WTC11 (cell line): Measurements from ENCODE around the gene KRTAP10-6. TPM values are rescaled to one million over a fixed set of nuclear protein-coding genes. Genes with fewer than 3 reads are reported as not detected.

Experiments used
- ATAC-seq: fragments of 200-7000 bp; cut with Tn5 transposase; 2 replicates; pipeline ENCODE4 v1.10.0; 2021; ENCODE audit warnings: mild to moderate bottlenecking, moderate library complexity
- CTCF ChIA-PET: fragments of 300-600 bp; sonication (Branson Sonifier 250); formaldehyde crosslinking; loops from one replicate; lab custom pipeline; 2021; ENCODE audit warnings: antibody characterized with exemption; lab: Charles Lee
- POLR2A ChIA-PET: fragments of 350-600 bp; sonication (Branson Sonifier 250); formaldehyde crosslinking; loops from one replicate; lab custom pipeline; 2021; ENCODE audit warnings: antibody characterized with exemption; lab: Charles Lee
- DNase-seq: peaks from one replicate; pipeline ENCODE4 v3.0.0; 2021; ENCODE audit warnings: low spot score
- H3K27ac Mint-ChIP-seq: 2 replicates; pipeline ENCODE4 v1.8.0; 2021; ENCODE audit warnings: mixed read lengths
- H3K27me3 Mint-ChIP-seq: 2 replicates; pipeline ENCODE4 v1.8.0; 2021; ENCODE audit warnings: low read depth, mild to moderate bottlenecking, moderate library complexity, mixed read lengths
- H3K36me3 Mint-ChIP-seq: 2 replicates; pipeline ENCODE4 v1.8.0; 2021; ENCODE audit warnings: mixed read lengths
- H3K4me1 Mint-ChIP-seq: 2 replicates; pipeline ENCODE4 v1.8.0; 2022; ENCODE audit warnings: mixed read lengths
- H3K4me3 Mint-ChIP-seq: 2 replicates; pipeline ENCODE4 v1.8.0; 2021; ENCODE audit warnings: mild to moderate bottlenecking, moderate library complexity, mixed read lengths
- H3K9me3 Mint-ChIP-seq: 2 replicates; pipeline ENCODE4 v1.8.0; 2021; ENCODE audit warnings: mixed read lengths
- AR ChIP-seq: fragments of 250-450 bp; sonication (Bioruptor Pico); IDR thresholded peaks from 2 replicates; pipeline ENCODE4 v1.9.0; 2021; ENCODE audit warnings: mild to moderate bottlenecking
- CTCF ChIP-seq: fragments of 200-600 bp; IDR thresholded peaks from 2 replicates; pipeline ENCODE4 v1.8.0; 2022; ENCODE audit warnings: antibody characterized with exemption
- E2F4 ChIP-seq: sonication (generic); formaldehyde crosslinking; IDR thresholded peaks from 2 replicates; pipeline ENCODE4 v1.8.1; 2022; ENCODE audit warnings: low read depth, mild to moderate bottlenecking, moderate library complexity, missing genetic modification reagents, borderline replicate concordance
- ELF4 ChIP-seq: sonication (generic); formaldehyde crosslinking; IDR thresholded peaks from 2 replicates; pipeline ENCODE4 v1.8.1; 2022; ENCODE audit warnings: low read depth, mild to moderate bottlenecking, moderate library complexity, missing genetic modification reagents
- ETV6 ChIP-seq: sonication (generic); formaldehyde crosslinking; IDR thresholded peaks from 2 replicates; pipeline ENCODE4 v1.8.1; 2022; ENCODE audit warnings: mild to moderate bottlenecking, missing genetic modification reagents
- FOXJ3 ChIP-seq: sonication (generic); formaldehyde crosslinking; IDR thresholded peaks from 2 replicates; pipeline ENCODE4 v1.9.0; 2021; ENCODE audit warnings: missing genetic modification reagents, mild to moderate bottlenecking, borderline replicate concordance
- FOXK1 ChIP-seq: sonication (generic); formaldehyde crosslinking; IDR thresholded peaks from 2 replicates; pipeline ENCODE4 v1.8.0; 2022; ENCODE audit warnings: mild to moderate bottlenecking, moderate library complexity, missing genetic modification reagents
- GABPB1 ChIP-seq: sonication (generic); formaldehyde crosslinking; IDR thresholded peaks from 2 replicates; pipeline ENCODE4 v1.8.1; 2023; ENCODE audit warnings: mild to moderate bottlenecking, missing genetic modification reagents
- MXD4 ChIP-seq: fragments of 250-450 bp; sonication (Bioruptor Pico); IDR thresholded peaks from 2 replicates; pipeline ENCODE4 v1.8.0; 2021; ENCODE audit warnings: mild to moderate bottlenecking, moderate library complexity, borderline replicate concordance
- NR1H2 ChIP-seq: sonication (generic); formaldehyde crosslinking; IDR thresholded peaks from 2 replicates; pipeline ENCODE4 v1.9.0; 2021; ENCODE audit warnings: mild to moderate bottlenecking, moderate library complexity, missing genetic modification reagents
- PRDM15 ChIP-seq: sonication (generic); formaldehyde crosslinking; IDR thresholded peaks from 2 replicates; pipeline ENCODE4 v1.8.0; 2022; ENCODE audit warnings: missing genetic modification reagents
- SMAD3 ChIP-seq: sonication (generic); formaldehyde crosslinking; IDR thresholded peaks from 2 replicates; pipeline ENCODE4 v1.8.0; 2022; ENCODE audit warnings: missing genetic modification reagents, mild to moderate bottlenecking, borderline replicate concordance
- ZBTB21 ChIP-seq: sonication (generic); formaldehyde crosslinking; IDR thresholded peaks from 2 replicates; pipeline ENCODE4 v1.8.1; 2023; ENCODE audit warnings: mild to moderate bottlenecking, missing genetic modification reagents, borderline replicate concordance
- ZNF121 ChIP-seq: sonication (generic); formaldehyde crosslinking; IDR thresholded peaks from 2 replicates; pipeline ENCODE4 v1.8.0; 2023; ENCODE audit warnings: missing genetic modification reagents
- ZNF263 ChIP-seq: sonication (generic); formaldehyde crosslinking; IDR thresholded peaks from 2 replicates; pipeline ENCODE4 v1.8.1; 2022; ENCODE audit warnings: low read depth, mild to moderate bottlenecking, moderate library complexity, missing genetic modification reagents
- ZNF512 ChIP-seq: sonication (generic); formaldehyde crosslinking; IDR thresholded peaks from 2 replicates; pipeline ENCODE4 v1.8.1; 2022; ENCODE audit warnings: missing genetic modification reagents, borderline replicate concordance
- total RNA-seq: library from RNA; stranded (reverse); gene quantifications from 3 replicates; pipeline ENCODE4 v1.2.3, GENCODE V29; 2021

KRTAP10-6 gene
- total RNA-seq, 1 experiment from 2014 or later: 0.17 TPM

- Mint-ChIP-seq H3K27me3 (peaks cover 3% of the 10 kb centered on the region; the same call in 1 of the 2 replicates), H3K9me3 (peaks cover 23% of the 10 kb centered on the region), H3K4me3 (no peak overlapping the region), H3K36me3 (no peaks in the 10 kb centered on the region), H3K4me1 (peaks cover 22% of the 10 kb centered on the region), H3K27ac (no peak overlapping the region)
- TF ChIP-seq MXD4 (CRISPR knock-in tag): no peak
- no peak for TF ChIP-seq AR (CRISPR knock-in tag)
- no peak for TF ChIP-seq ZNF121 (CRISPR knock-in tag)
- TF ChIP-seq FOXJ3 (CRISPR knock-in tag): no peak
- TF ChIP-seq SMAD3 (CRISPR knock-in tag): no peak
- ChIA-PET CTCF (no interaction called here), POLR2A (no interaction called here)
- ATAC-seq (no peak), DNase-seq (no peak)
Measured at GRCh38 chr21:44590311-44590721, 2.0 kb downstream of the KRTAP10-6 start.

GRCh38 chr21:44589586-44590305, 2.6 kb downstream of the KRTAP10-6 start:
- DNase-seq (no peak), ATAC-seq (no peak)
- TF ChIP-seq ZNF512 (CRISPR knock-in tag) (no peak), NR1H2 (no peak), ZNF263 (no peak), PRDM15 (CRISPR knock-in tag) (no peak), MXD4 (CRISPR knock-in tag) (no peak), ZBTB21 (no peak), E2F4 (no peak), ETV6 (CRISPR knock-in tag) (no peak), FOXK1 (no peak), GABPB1 (no peak), CTCF (no peak), ELF4 (no peak)
- H3K4me1 Mint-ChIP-seq: peaks cover 19% of the 10 kb centered on the region
- no peaks in the 10 kb centered on the region for H3K36me3 Mint-ChIP-seq
- H3K9me3 Mint-ChIP-seq: peaks cover 24% of the 10 kb centered on the region
- CTCF ChIA-PET: no interaction called here
- POLR2A ChIA-PET: no interaction called here
- H3K27ac Mint-ChIP-seq: no peak overlapping the region
- H3K27me3 Mint-ChIP-seq: peaks cover 3% of the 10 kb centered on the region; the same call in 1 of the 2 replicates
- no peak overlapping the region for H3K4me3 Mint-ChIP-seq
